Vagina (tissue), 2 donors: ENCODE measurements around the gene CHI3L1. TPM values are rescaled to one million over a fixed set of nuclear protein-coding genes. Genes with fewer than 3 reads are reported as not detected.

ENCODE experiments used
- DNase-seq, 2 donors: peaks; one replicate each; pipeline ENCODE4 v3.0.0-alpha.2; 2017; ENCODE audit errors: extremely low spot score in 2 of 2
- H3K27ac ChIP-seq: fragments of 200-600 bp; sonication (generic); one replicate; pipeline ENCODE4 v1.5.1; 2019
- H3K27me3 ChIP-seq: fragments of 200-600 bp; sonication (generic); one replicate; pipeline ENCODE4 v1.5.1; 2019
- H3K36me3 ChIP-seq, 2 donors: fragments of 200-600 bp; sonication (generic); one replicate each; pipeline ENCODE4 v1.5.1; 2017 to 2019
- H3K4me1 ChIP-seq: fragments of 200-600 bp; sonication (generic); one replicate; pipeline ENCODE4 v1.5.1; 2019
- H3K4me3 ChIP-seq, 2 donors: fragments of 200-600 bp; sonication (generic); 1 replicate in 1 of 2; 2 replicates in 1 of 2; pipeline ENCODE4 v1.5.1; 2016 to 2019
- H3K9me3 ChIP-seq: fragments of 200-600 bp; sonication (generic); one replicate; pipeline ENCODE4 v1.5.1; 2019
- CTCF ChIP-seq, 3 experiments: fragments of 450-650 bp in 2 of 3; fragments of 200-600 bp in 1 of 3; sonication (generic) in 1 of 3; IDR thresholded peaks; one replicate each; pipeline ENCODE4 v1.5.1; 2017 to 2019; ENCODE audit warnings: antibody characterized with exemption in 3 of 3, mild to moderate bottlenecking in 2 of 3, moderate library complexity in 2 of 3
- POLR2A ChIP-seq, 2 donors: fragments of 450-650 bp; IDR thresholded peaks; one replicate each; pipeline ENCODE4 v1.6.1; 2017; ENCODE audit warnings: antibody characterized with exemption in 2 of 2, mild to moderate bottlenecking in 2 of 2, moderate library complexity in 2 of 2
- POLR2AphosphoS5 ChIP-seq, 2 donors: sonication (generic); formaldehyde crosslinking; IDR thresholded peaks; one replicate each; pipeline ENCODE4 v1.9.0; 2017; ENCODE audit warnings: antibody characterized with exemption in 2 of 2, mild to moderate bottlenecking in 2 of 2, low read depth in 1 of 2; ENCODE audit not compliant: insufficient read depth in 1 of 2
- intact Hi-C: fragments of 100-400 bp; cut with DNase I; formaldehyde crosslinking; loops from one replicate; pipeline ENCODE4 v1.15.1; 2023
- total RNA-seq: library from RNA; depleted of rRNA; stranded (reverse); fragments of >200 nt; gene quantifications from one replicate; pipeline ENCODE4 v1.2.3, GENCODE V29; 2016

The CHI3L1 gene
- total RNA-seq, 1 donor from 2014 or later: 51.3 TPM

GRCh38 chr1:203225071-203225470 lies 38.6 kb upstream of the CHI3L1 start:
- Histone ChIP-seq H3K27me3 (no peaks in the 10 kb centered on the region), H3K9me3 (no peaks in the 10 kb centered on the region), H3K27ac (no peak overlapping the region), H3K36me3 (no peaks in the 10 kb centered on the region), H3K4me3 (no peak overlapping the region), H3K4me1 (no peaks in the 10 kb centered on the region)
- TF ChIP-seq POLR2AphosphoS5 (IDR thresholded peaks at IDR 0.05; ENCODE audit: insufficient read depth in 1 of 2, low read depth in 1 of 2): no peak
- no peak for TF ChIP-seq CTCF (IDR thresholded peaks at IDR 0.05)
- TF ChIP-seq POLR2A (IDR thresholded peaks at IDR 0.05): no peak
- intact Hi-C loops: no loop called here
- DNase-seq: no peak

- intact Hi-C loops: no loop called here
- H3K4me3 ChIP-seq: no peak overlapping the region
- H3K27ac ChIP-seq: no peak overlapping the region
- H3K4me1 ChIP-seq: no peaks in the 10 kb centered on the region
- no peak for TF ChIP-seq POLR2A (IDR thresholded peaks at IDR 0.05)
- no peak for TF ChIP-seq POLR2AphosphoS5 (IDR thresholded peaks at IDR 0.05; ENCODE audit: insufficient read depth in 1 of 2, low read depth in 1 of 2)
- no peak for TF ChIP-seq CTCF (IDR thresholded peaks at IDR 0.05)
- no peaks in the 10 kb centered on the region for H3K27me3 ChIP-seq
- no peaks in the 10 kb centered on the region for H3K36me3 ChIP-seq
- DNase-seq: peak in 1 of 2 donors; percentile 77
- H3K9me3 ChIP-seq: no peaks in the 10 kb centered on the region
Measured at GRCh38 chr1:203223012-203223775, 36.7 kb upstream of the CHI3L1 start.

GRCh38 chr1:203219934-203220333 lies 33.4 kb upstream of the CHI3L1 start:
- no peak for DNase-seq
- TF ChIP-seq CTCF (IDR thresholded peaks at IDR 0.05): no peak
- no peak for TF ChIP-seq POLR2A (IDR thresholded peaks at IDR 0.05)
- TF ChIP-seq POLR2AphosphoS5 (IDR thresholded peaks at IDR 0.05; ENCODE audit: insufficient read depth in 1 of 2, low read depth in 1 of 2): no peak
- no peak overlapping the region for H3K27ac ChIP-seq
- H3K27me3 ChIP-seq: no peaks in the 10 kb centered on the region
- no peaks in the 10 kb centered on the region for H3K36me3 ChIP-seq
- no peaks in the 10 kb centered on the region for H3K9me3 ChIP-seq
- no peaks in the 10 kb centered on the region for H3K4me1 ChIP-seq
- intact Hi-C loops: loop anchor here (5.0 kb wide), 1 partner anchor 178 kb away; no protein-coding TSS in a partner anchor
- no peak overlapping the region for H3K4me3 ChIP-seq

- TF ChIP-seq CTCF (IDR thresholded peaks at IDR 0.05) (no peak), POLR2AphosphoS5 (IDR thresholded peaks at IDR 0.05; ENCODE audit: insufficient read depth in 1 of 2, low read depth in 1 of 2) (no peak), POLR2A (IDR thresholded peaks at IDR 0.05) (no peak)
- H3K36me3 ChIP-seq: no peaks in the 10 kb centered on the region
- no peaks in the 10 kb centered on the region for H3K9me3 ChIP-seq
- H3K27ac ChIP-seq: no peak overlapping the region
- no peaks in the 10 kb centered on the region for H3K4me1 ChIP-seq
- DNase-seq: no peak
- intact Hi-C loops: loop anchor here (5.0 kb wide), 1 partner anchor 177 kb away; no protein-coding TSS in a partner anchor
- no peaks in the 10 kb centered on the region for H3K27me3 ChIP-seq
- no peak overlapping the region for H3K4me3 ChIP-seq
Measured at GRCh38 chr1:203219171-203219570, 32.7 kb upstream of the CHI3L1 start.

- TF ChIP-seq CTCF (IDR thresholded peaks at IDR 0.05) (no peak), POLR2AphosphoS5 (IDR thresholded peaks at IDR 0.05; ENCODE audit: insufficient read depth in 1 of 2, low read depth in 1 of 2) (no peak), POLR2A (IDR thresholded peaks at IDR 0.05) (no peak)
- H3K27me3 ChIP-seq: no peaks in the 10 kb centered on the region
- H3K9me3 ChIP-seq: no peaks in the 10 kb centered on the region
- no peak overlapping the region for H3K4me3 ChIP-seq
- H3K36me3 ChIP-seq: no peaks in the 10 kb centered on the region
- intact Hi-C loops: loop anchor here (5.0 kb wide), 1 partner anchor 175 kb away; no protein-coding TSS in a partner anchor
- H3K27ac ChIP-seq: no peak overlapping the region
- DNase-seq: no peak
- H3K4me1 ChIP-seq: no peaks in the 10 kb centered on the region
Measured at GRCh38 chr1:203217668-203218067, 31.2 kb upstream of the CHI3L1 start.
